Measurements from ENCODE around the gene TTC24.
"Not testable (repeated sequence)": the region's sequence is repeated elsewhere in the genome, so short reads cannot be mapped to it uniquely, and the experiment has no call there.

TTC24 gene

GRCh38 chr1:156631152-156631551, 51.6 kb downstream of the TTC24 start:
- not testable (repeated sequence) for H3K27ac ChIP-seq; DNase-seq (ENCODE audit: low read depth, low spot score)

DNA sequence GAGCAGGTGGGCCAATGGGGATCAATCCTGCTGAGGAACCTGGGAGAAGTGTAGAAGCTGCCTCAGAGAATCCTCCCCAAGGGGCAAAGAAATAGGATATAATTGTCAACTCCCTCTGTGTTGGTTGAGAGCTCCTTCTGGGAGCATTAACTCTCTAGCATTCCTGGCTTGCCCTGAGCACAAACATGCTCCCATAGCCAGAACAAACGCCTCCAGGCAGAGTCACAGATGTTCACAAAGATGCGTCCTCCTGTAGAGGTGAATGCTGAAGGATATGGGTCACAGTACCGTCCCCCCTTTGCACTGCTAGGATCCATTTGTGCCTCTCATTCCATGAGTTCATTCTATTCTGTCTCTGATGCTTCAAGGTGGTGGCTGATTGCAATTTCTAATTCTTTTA, 52.8 kb downstream of the TTC24 start:
- DNase-seq (ENCODE audit: low read depth, low spot score), result no peak
- no peak overlapping the region for H3K27ac ChIP-seq

Data from epithelial cell of prostate (primary cell).